Measurements from ENCODE around the gene CACNA2D1.

CACNA2D1 gene

GRCh38 chr7:82348251-82348650 is 95.3 kb downstream of the CACNA2D1 start:
- Mint-ChIP-seq H3K27ac (no peak overlapping the region), H3K4me3 (no peak overlapping the region), H3K4me1 (no peaks in the 10 kb centered on the region), H3K36me3 (no peaks in the 10 kb centered on the region), H3K9me3 (no peaks in the 10 kb centered on the region), H3K27me3 (no peaks in the 10 kb centered on the region)
- no peak for ATAC-seq

GRCh38 chr7:82347808-82348207 is 95.8 kb downstream of the CACNA2D1 start:
- Mint-ChIP-seq H3K4me3 (no peak overlapping the region), H3K9me3 (no peaks in the 10 kb centered on the region), H3K27ac (no peak overlapping the region), H3K36me3 (no peaks in the 10 kb centered on the region), H3K4me1 (no peaks in the 10 kb centered on the region), H3K27me3 (no peaks in the 10 kb centered on the region)
- no peak for ATAC-seq

- ATAC-seq = no peak
- no peak overlapping the region for H3K27ac Mint-ChIP-seq
- no peaks in the 10 kb centered on the region for H3K27me3 Mint-ChIP-seq
- no peaks in the 10 kb centered on the region for H3K36me3 Mint-ChIP-seq
- H3K4me1 Mint-ChIP-seq = no peaks in the 10 kb centered on the region
- H3K4me3 Mint-ChIP-seq = no peak overlapping the region
- no peaks in the 10 kb centered on the region for H3K9me3 Mint-ChIP-seq
Measured at GRCh38 chr7:82345886-82346285, 97.7 kb downstream of the CACNA2D1 start.

GRCh38 chr7:82343716-82344115 is 99.9 kb downstream of the CACNA2D1 start:
- Mint-ChIP-seq H3K4me3 (no peak overlapping the region), H3K36me3 (no peaks in the 10 kb centered on the region), H3K9me3 (no peaks in the 10 kb centered on the region), H3K27ac (no peak overlapping the region), H3K4me1 (no peaks in the 10 kb centered on the region), H3K27me3 (no peaks in the 10 kb centered on the region)
- no peak for ATAC-seq

- ATAC-seq = no peak
- Mint-ChIP-seq H3K36me3 (no peaks in the 10 kb centered on the region), H3K27me3 (no peaks in the 10 kb centered on the region), H3K9me3 (no peaks in the 10 kb centered on the region), H3K4me1 (no peaks in the 10 kb centered on the region), H3K27ac (no peak overlapping the region), H3K4me3 (no peak overlapping the region)
Measured at GRCh38 chr7:82339958-82340357, 103.6 kb downstream of the CACNA2D1 start.

GRCh38 chr7:82335927-82336326 is 107.7 kb downstream of the CACNA2D1 start:
- no peaks in the 10 kb centered on the region for H3K27me3 Mint-ChIP-seq
- H3K27ac Mint-ChIP-seq = no peak overlapping the region
- H3K9me3 Mint-ChIP-seq = peaks cover 2% of the 10 kb centered on the region
- H3K4me1 Mint-ChIP-seq = no peaks in the 10 kb centered on the region
- no peaks in the 10 kb centered on the region for H3K36me3 Mint-ChIP-seq
- no peak for ATAC-seq
- H3K4me3 Mint-ChIP-seq = no peak overlapping the region

GRCh38 chr7:82335001-82335400 is 108.6 kb downstream of the CACNA2D1 start:
- Mint-ChIP-seq H3K4me1 (no peaks in the 10 kb centered on the region), H3K36me3 (no peaks in the 10 kb centered on the region), H3K27me3 (no peaks in the 10 kb centered on the region), H3K9me3 (peaks cover 2% of the 10 kb centered on the region), H3K4me3 (no peak overlapping the region), H3K27ac (no peak overlapping the region)
- ATAC-seq = no peak

GRCh38 chr7:82331234-82331633 is 112.3 kb downstream of the CACNA2D1 start:
- no peaks in the 10 kb centered on the region for H3K27me3 Mint-ChIP-seq
- no peak overlapping the region for H3K27ac Mint-ChIP-seq
- ATAC-seq = no peak
- no peaks in the 10 kb centered on the region for H3K4me1 Mint-ChIP-seq
- no peaks in the 10 kb centered on the region for H3K36me3 Mint-ChIP-seq
- peaks cover 2% of the 10 kb centered on the region for H3K9me3 Mint-ChIP-seq
- H3K4me3 Mint-ChIP-seq = no peak overlapping the region

GRCh38 chr7:82330706-82331215 is 112.8 kb downstream of the CACNA2D1 start:
- H3K27ac Mint-ChIP-seq = no peak overlapping the region
- ATAC-seq = no peak
- no peaks in the 10 kb centered on the region for H3K4me1 Mint-ChIP-seq
- H3K9me3 Mint-ChIP-seq = peaks cover 2% of the 10 kb centered on the region
- H3K36me3 Mint-ChIP-seq = no peaks in the 10 kb centered on the region
- H3K27me3 Mint-ChIP-seq = no peaks in the 10 kb centered on the region
- no peak overlapping the region for H3K4me3 Mint-ChIP-seq

GRCh38 chr7:82327898-82328297 is 115.7 kb downstream of the CACNA2D1 start:
- no peak for ATAC-seq
- Mint-ChIP-seq H3K4me1 (no peaks in the 10 kb centered on the region), H3K4me3 (no peak overlapping the region), H3K27me3 (no peaks in the 10 kb centered on the region), H3K36me3 (no peaks in the 10 kb centered on the region), H3K27ac (no peak overlapping the region), H3K9me3 (no peaks in the 10 kb centered on the region)

GRCh38 chr7:82325416-82325815 is 118.2 kb downstream of the CACNA2D1 start:
- H3K9me3 Mint-ChIP-seq = no peaks in the 10 kb centered on the region

GRCh38 chr7:82323806-82324205 is 119.8 kb downstream of the CACNA2D1 start:
- Mint-ChIP-seq H3K27me3 (no peaks in the 10 kb centered on the region), H3K4me1 (no peaks in the 10 kb centered on the region), H3K36me3 (no peaks in the 10 kb centered on the region), H3K27ac (no peak overlapping the region), H3K4me3 (no peak overlapping the region), H3K9me3 (peaks cover under 1% of the 10 kb centered on the region)
- ATAC-seq = no peak

More at GRCh38 chr7:82325416-82325815, 118.2 kb downstream of the CACNA2D1 start:
- Mint-ChIP-seq H3K36me3 (no peaks in the 10 kb centered on the region), H3K4me1 (no peaks in the 10 kb centered on the region), H3K27me3 (no peaks in the 10 kb centered on the region), H3K4me3 (no peak overlapping the region), H3K27ac (no peak overlapping the region)
- ATAC-seq = no peak

GRCh38 chr7:82319674-82320118 is 123.9 kb downstream of the CACNA2D1 start:
- no peaks in the 10 kb centered on the region for H3K4me1 Mint-ChIP-seq
- no peaks in the 10 kb centered on the region for H3K27me3 Mint-ChIP-seq
- H3K27ac Mint-ChIP-seq = no peak overlapping the region
- H3K4me3 Mint-ChIP-seq = no peak overlapping the region
- no peak for ATAC-seq
- no peaks in the 10 kb centered on the region for H3K36me3 Mint-ChIP-seq
- H3K9me3 Mint-ChIP-seq = peaks cover 3% of the 10 kb centered on the region

GRCh38 chr7:82318786-82319185 is 124.8 kb downstream of the CACNA2D1 start:
- ATAC-seq = no peak
- no peak overlapping the region for H3K4me3 Mint-ChIP-seq
- H3K27ac Mint-ChIP-seq = no peak overlapping the region
- H3K4me1 Mint-ChIP-seq = no peaks in the 10 kb centered on the region
- no peaks in the 10 kb centered on the region for H3K27me3 Mint-ChIP-seq
- no peaks in the 10 kb centered on the region for H3K36me3 Mint-ChIP-seq
- H3K9me3 Mint-ChIP-seq = peaks cover 3% of the 10 kb centered on the region

- no peak for ATAC-seq
- Mint-ChIP-seq H3K4me3 (no peak overlapping the region), H3K9me3 (peaks cover 3% of the 10 kb centered on the region), H3K27me3 (no peaks in the 10 kb centered on the region), H3K27ac (no peak overlapping the region), H3K36me3 (no peaks in the 10 kb centered on the region), H3K4me1 (no peaks in the 10 kb centered on the region)
Measured at GRCh38 chr7:82317760-82318159, 125.8 kb downstream of the CACNA2D1 start.

GRCh38 chr7:82317257-82317721 is 126.3 kb downstream of the CACNA2D1 start:
- H3K4me3 Mint-ChIP-seq = no peak overlapping the region
- peaks cover 3% of the 10 kb centered on the region for H3K9me3 Mint-ChIP-seq
- H3K36me3 Mint-ChIP-seq = no peaks in the 10 kb centered on the region
- no peaks in the 10 kb centered on the region for H3K27me3 Mint-ChIP-seq
- ATAC-seq = no peak
- no peaks in the 10 kb centered on the region for H3K4me1 Mint-ChIP-seq
- no peak overlapping the region for H3K27ac Mint-ChIP-seq

- Mint-ChIP-seq H3K27ac (no peak overlapping the region), H3K27me3 (no peaks in the 10 kb centered on the region), H3K36me3 (no peaks in the 10 kb centered on the region), H3K4me1 (no peaks in the 10 kb centered on the region), H3K4me3 (no peak overlapping the region), H3K9me3 (peaks cover 3% of the 10 kb centered on the region)
- ATAC-seq = no peak
Measured at GRCh38 chr7:82313269-82313668, 130.3 kb downstream of the CACNA2D1 start.

All from stimulated activated memory B cell treated with anti-CD40 and anti-IgM and Interleukin-4, amounts not matched to agents 10 μg/mL and 1 μg/mL and 100 μg/mL, for 72 hours (primary cell).